Activated B cell treated with CpG ODN at 0.5 μM for 24 hours (primary cell): Measurements from ENCODE around the gene PCDH9. TPM values are rescaled to one million over a fixed set of nuclear protein-coding genes. Genes with fewer than 3 reads are reported as not detected.

Experiments used
- ATAC-seq: fragments of 200-7000 bp; cut with Tn5 transposase; one replicate; pipeline ENCODE4 v1.10.0; 2021; ENCODE audit warnings: low read depth, mild to moderate bottlenecking, moderate library complexity
- CTCF ChIA-PET: fragments of 350-600 bp; sonication (Branson Sonifier 250); formaldehyde crosslinking; loops from one replicate; lab custom pipeline; 2021; ENCODE audit warnings: antibody characterized with exemption; lab: Charles Lee
- POLR2A ChIA-PET: fragments of 350-600 bp; sonication (Branson Sonifier 250); formaldehyde crosslinking; loops from one replicate; lab custom pipeline; 2021; ENCODE audit warnings: antibody characterized with exemption; lab: Charles Lee
- DNase-seq: peaks from one replicate; pipeline ENCODE4 v3.0.0; 2022
- H3K27ac Mint-ChIP-seq: one replicate; pipeline ENCODE4 v1.8.0; 2020; ENCODE audit warnings: mixed read lengths
- H3K27me3 Mint-ChIP-seq: one replicate; pipeline ENCODE4 v1.8.0; 2021; ENCODE audit warnings: mixed read lengths
- H3K36me3 Mint-ChIP-seq: one replicate; pipeline ENCODE4 v1.8.0; 2021; ENCODE audit warnings: low read depth, mixed read lengths
- H3K4me1 Mint-ChIP-seq: one replicate; pipeline ENCODE4 v1.8.0; 2021; ENCODE audit warnings: mixed read lengths
- H3K4me3 Mint-ChIP-seq: one replicate; pipeline ENCODE4 v1.8.0; 2020; ENCODE audit warnings: mild to moderate bottlenecking, mixed read lengths
- H3K9me3 Mint-ChIP-seq: one replicate; pipeline ENCODE4 v1.8.0; 2020; ENCODE audit warnings: mixed read lengths
- intact Hi-C: fragments of 100-400 bp; cut with micrococcal nuclease; formaldehyde crosslinking; loops from one replicate; pipeline ENCODE4 v1.15.1; 2024
- total RNA-seq: library from RNA; stranded (reverse); gene quantifications from 2 replicates; pipeline ENCODE4 v1.2.3, GENCODE V29; 2022
- TF ChIP-seq, protein P1 (sequence below): fragments of 200-600 bp; IDR thresholded peaks from one replicate; pipeline ENCODE4 v1.8.0; 2022; ENCODE audit warnings: antibody characterized with exemption, mild to moderate bottlenecking

Gene PCDH9
- total RNA-seq, 1 donor from 2014 or later = 6.4 TPM

DNA sequence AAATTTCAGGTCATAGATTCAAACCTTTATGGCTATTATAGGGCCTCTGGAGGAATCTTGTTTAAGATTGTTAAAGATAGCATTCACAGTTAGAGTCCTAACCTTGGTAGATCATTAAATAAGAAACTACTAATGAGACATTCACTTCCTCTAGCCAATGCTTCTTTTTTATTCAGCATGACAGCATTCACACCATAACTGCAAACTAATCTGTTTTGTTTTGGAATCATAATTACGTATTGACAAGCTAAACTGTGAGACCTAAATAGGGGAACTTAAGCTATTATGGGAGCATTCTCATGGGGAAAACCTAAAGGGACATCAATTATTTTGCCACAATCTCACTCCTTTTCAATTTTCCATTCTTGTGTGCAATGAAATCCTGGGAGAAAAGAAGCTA is 653.8 kb downstream of the PCDH9 start:
- TF ChIP-seq, protein P1, sequence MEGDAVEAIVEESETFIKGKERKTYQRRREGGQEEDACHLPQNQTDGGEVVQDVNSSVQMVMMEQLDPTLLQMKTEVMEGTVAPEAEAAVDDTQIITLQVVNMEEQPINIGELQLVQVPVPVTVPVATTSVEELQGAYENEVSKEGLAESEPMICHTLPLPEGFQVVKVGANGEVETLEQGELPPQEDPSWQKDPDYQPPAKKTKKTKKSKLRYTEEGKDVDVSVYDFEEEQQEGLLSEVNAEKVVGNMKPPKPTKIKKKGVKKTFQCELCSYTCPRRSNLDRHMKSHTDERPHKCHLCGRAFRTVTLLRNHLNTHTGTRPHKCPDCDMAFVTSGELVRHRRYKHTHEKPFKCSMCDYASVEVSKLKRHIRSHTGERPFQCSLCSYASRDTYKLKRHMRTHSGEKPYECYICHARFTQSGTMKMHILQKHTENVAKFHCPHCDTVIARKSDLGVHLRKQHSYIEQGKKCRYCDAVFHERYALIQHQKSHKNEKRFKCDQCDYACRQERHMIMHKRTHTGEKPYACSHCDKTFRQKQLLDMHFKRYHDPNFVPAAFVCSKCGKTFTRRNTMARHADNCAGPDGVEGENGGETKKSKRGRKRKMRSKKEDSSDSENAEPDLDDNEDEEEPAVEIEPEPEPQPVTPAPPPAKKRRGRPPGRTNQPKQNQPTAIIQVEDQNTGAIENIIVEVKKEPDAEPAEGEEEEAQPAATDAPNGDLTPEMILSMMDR = no peak
- no peak overlapping the region for H3K4me3 Mint-ChIP-seq
- no peaks in the 10 kb centered on the region for H3K36me3 Mint-ChIP-seq
- H3K9me3 Mint-ChIP-seq = no peaks in the 10 kb centered on the region
- no peak for DNase-seq
- H3K27me3 Mint-ChIP-seq = no peaks in the 10 kb centered on the region
- POLR2A ChIA-PET = no interaction called here
- intact Hi-C loops = no loop called here
- CTCF ChIA-PET = no interaction called here
- no peaks in the 10 kb centered on the region for H3K4me1 Mint-ChIP-seq
- ATAC-seq = no peak
- no peak overlapping the region for H3K27ac Mint-ChIP-seq

DNA sequence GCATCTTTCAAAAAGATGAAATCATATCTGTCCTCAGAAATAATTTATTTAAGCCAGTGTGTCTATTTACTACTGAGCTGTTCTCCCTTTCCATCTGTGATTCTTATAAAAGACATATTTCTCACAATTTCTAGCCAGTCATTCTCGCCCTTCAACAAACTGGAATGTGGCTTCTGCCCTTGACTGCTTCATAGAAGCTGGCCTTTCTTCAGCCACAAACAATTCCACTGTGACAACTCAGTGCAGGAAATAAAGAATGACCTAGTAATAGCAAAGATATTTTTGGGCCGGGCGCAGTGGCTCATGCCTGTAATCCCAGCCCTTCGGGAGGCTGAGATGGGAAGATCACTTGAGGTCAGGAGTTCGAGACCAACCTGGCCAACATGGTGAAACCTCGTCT is 655.5 kb downstream of the PCDH9 start:
- CTCF ChIA-PET = no interaction called here
- ATAC-seq (no peak), DNase-seq (no peak)
- Mint-ChIP-seq H3K36me3 (no peaks in the 10 kb centered on the region), H3K4me3 (no peak overlapping the region), H3K27me3 (no peaks in the 10 kb centered on the region), H3K27ac (no peak overlapping the region), H3K9me3 (no peaks in the 10 kb centered on the region), H3K4me1 (no peaks in the 10 kb centered on the region)
- POLR2A ChIA-PET = no interaction called here
- intact Hi-C loops = no loop called here
- TF ChIP-seq, protein P1 = no peak

DNA sequence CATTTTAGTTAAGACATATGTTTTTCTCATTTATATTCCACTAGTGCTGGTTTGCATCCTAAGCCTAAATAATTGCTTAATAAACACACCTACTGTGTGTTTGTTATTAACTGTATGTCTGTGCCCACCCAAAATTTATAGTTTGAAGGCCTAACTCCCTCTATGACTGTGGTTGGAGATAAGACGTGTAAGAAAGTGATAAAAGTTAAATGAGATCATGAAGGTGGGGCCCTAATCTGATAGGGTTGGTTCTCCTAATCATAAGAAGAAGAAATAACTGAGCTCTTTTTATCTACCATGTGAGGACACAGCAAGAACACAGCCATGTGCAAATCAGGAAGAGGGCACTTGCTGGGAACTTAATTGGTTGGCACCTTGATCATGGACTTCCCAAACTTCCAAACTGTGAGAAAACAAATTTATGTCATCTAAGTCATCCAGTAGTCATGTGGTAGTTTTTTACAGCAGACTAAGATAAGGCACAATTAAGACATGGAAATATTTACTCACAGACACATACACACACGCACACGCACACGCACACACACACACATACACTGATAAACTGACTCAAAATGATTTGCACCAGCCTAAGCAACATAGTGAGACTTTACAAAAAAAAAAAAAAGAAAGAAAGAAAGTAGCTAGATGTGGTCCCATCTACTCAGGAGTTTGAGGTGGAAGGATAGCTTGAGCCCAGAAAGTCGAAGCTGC is 662.1 kb downstream of the PCDH9 start:
- Mint-ChIP-seq H3K9me3 (no peaks in the 10 kb centered on the region), H3K27me3 (no peaks in the 10 kb centered on the region), H3K36me3 (no peaks in the 10 kb centered on the region), H3K4me3 (no peak overlapping the region), H3K27ac (no peak overlapping the region), H3K4me1 (no peaks in the 10 kb centered on the region)
- DNase-seq (no peak), ATAC-seq (no peak)
- ChIA-PET POLR2A (no interaction called here), CTCF (no interaction called here)
- TF ChIP-seq, protein P1 = no peak
- intact Hi-C loops = no loop called here

DNA sequence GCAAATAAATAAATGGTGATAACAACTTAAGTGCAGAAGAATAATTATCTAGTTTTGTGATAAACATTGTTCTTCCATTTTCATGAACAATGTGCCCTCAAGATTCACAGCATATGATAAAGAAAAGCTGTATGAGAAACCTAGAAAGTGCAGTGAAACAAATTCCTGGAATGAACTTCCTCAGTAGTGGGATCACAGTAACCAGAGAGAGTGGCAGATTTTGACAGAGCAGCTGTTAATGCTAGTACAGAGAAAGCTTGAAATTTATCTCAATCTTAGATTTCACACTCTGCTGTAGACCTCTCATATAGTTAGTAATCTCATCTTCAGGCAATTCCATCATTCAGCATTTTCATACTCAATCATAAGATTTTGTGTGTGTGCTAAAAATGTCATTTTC is 664.9 kb downstream of the PCDH9 start:
- H3K27me3 Mint-ChIP-seq = no peaks in the 10 kb centered on the region
- CTCF ChIA-PET = interaction anchor here (0.6 kb wide), 1 partner anchor 52 kb away, joined by 4 read pairs; no protein-coding TSS in a partner anchor

DNA sequence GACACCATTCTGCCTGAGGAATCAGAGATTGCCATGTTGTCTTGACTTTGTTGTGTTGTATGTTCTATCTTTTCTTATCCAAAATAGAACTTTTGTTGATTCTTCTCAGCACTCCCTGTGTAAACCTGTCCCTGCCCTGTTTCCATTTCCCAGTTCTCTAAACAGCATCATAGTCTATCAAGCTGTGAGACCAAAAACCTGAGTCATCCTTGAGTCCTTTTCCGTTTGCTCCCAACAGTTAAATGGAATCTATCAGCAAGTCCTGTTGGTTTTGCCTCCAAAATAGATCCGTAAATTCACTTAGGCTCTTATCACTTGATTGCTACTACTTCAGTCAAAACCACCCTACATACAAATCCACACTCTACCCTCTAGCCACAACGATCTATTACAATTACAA is 667.1 kb downstream of the PCDH9 start:
- DNase-seq (no peak), ATAC-seq (no peak)
- no peak overlapping the region for H3K27ac Mint-ChIP-seq
- intact Hi-C loops = no loop called here
- TF ChIP-seq, protein P1 = no peak
- no peak overlapping the region for H3K4me3 Mint-ChIP-seq
- H3K36me3 Mint-ChIP-seq = no peaks in the 10 kb centered on the region
- no peaks in the 10 kb centered on the region for H3K4me1 Mint-ChIP-seq
- ChIA-PET POLR2A (no interaction called here), CTCF (no interaction called here)
- H3K9me3 Mint-ChIP-seq = no peaks in the 10 kb centered on the region
- no peaks in the 10 kb centered on the region for H3K27me3 Mint-ChIP-seq

More for the DNA sequence above, 664.9 kb downstream of the PCDH9 start:
- Mint-ChIP-seq H3K9me3 (no peaks in the 10 kb centered on the region), H3K27ac (no peak overlapping the region), H3K36me3 (no peaks in the 10 kb centered on the region), H3K4me1 (no peaks in the 10 kb centered on the region), H3K4me3 (no peak overlapping the region)
- DNase-seq (no peak), ATAC-seq (no peak)
- TF ChIP-seq, protein P1 = no peak
- intact Hi-C loops = no loop called here
- POLR2A ChIA-PET = no interaction called here
